Activated T-helper 1 cell treated with Interleukin-2 at 50 U/mL for 16 hours (primary cell): ENCODE measurements around the gene KIF3B.
"Not testable (repeated sequence)": the region's sequence is repeated elsewhere in the genome, so short reads cannot be mapped to it uniquely, and the experiment has no call there.

Source experiments
- DNase-seq: peaks from one replicate; pipeline ENCODE4 v3.0.0-alpha.2; 2020; ENCODE audit warnings: low read depth

KIF3B gene

GRCh38 chr20:32248043-32248442 lies 29.4 kb upstream of the KIF3B start:
- DNase-seq: no peak

GRCh38 chr20:32249030-32249738 lies 28.3 kb upstream of the KIF3B start:
- no peak for DNase-seq

GRCh38 chr20:32251470-32251869 lies 26.0 kb upstream of the KIF3B start:
- no peak for DNase-seq

GRCh38 chr20:32252189-32252588 lies 25.3 kb upstream of the KIF3B start:
- no peak for DNase-seq

GRCh38 chr20:32260973-32261372 lies 16.5 kb upstream of the KIF3B start:
- DNase-seq: not testable (repeated sequence)

GRCh38 chr20:32261644-32262043 lies 15.8 kb upstream of the KIF3B start:
- no peak for DNase-seq

GRCh38 chr20:32263398-32263954 lies 14.0 kb upstream of the KIF3B start:
- DNase-seq: no peak

- DNase-seq: no peak
Measured at GRCh38 chr20:32271620-32272019, 5.8 kb upstream of the KIF3B start.

- no peak for DNase-seq
Measured at GRCh38 chr20:32274359-32274758, 3.1 kb upstream of the KIF3B start.

- DNase-seq: not testable (repeated sequence)
Measured at GRCh38 chr20:32275163-32275562, 2.3 kb upstream of the KIF3B start.

GRCh38 chr20:32278199-32278643 lies 770 bp downstream of the KIF3B start:
- DNase-seq: no peak

GRCh38 chr20:32281711-32282110 lies 4.3 kb downstream of the KIF3B start:
- no peak for DNase-seq

GRCh38 chr20:32282461-32282860 lies 5.0 kb downstream of the KIF3B start:
- DNase-seq: no peak

- DNase-seq: no peak
Measured at GRCh38 chr20:32285082-32285620, 7.7 kb downstream of the KIF3B start.

GRCh38 chr20:32285621-32286371 lies 8.3 kb downstream of the KIF3B start:
- DNase-seq: no peak

GRCh38 chr20:32287231-32287638 lies 9.8 kb downstream of the KIF3B start:
- no peak for DNase-seq

- no peak for DNase-seq
Measured at GRCh38 chr20:32288225-32288849, 10.9 kb downstream of the KIF3B start.

GRCh38 chr20:32289299-32289660 lies 11.8 kb downstream of the KIF3B start:
- DNase-seq: not testable (repeated sequence)

GRCh38 chr20:32289661-32290431 lies 12.4 kb downstream of the KIF3B start:
- no peak for DNase-seq

GRCh38 chr20:32291166-32291565 lies 13.7 kb downstream of the KIF3B start:
- no peak for DNase-seq

GRCh38 chr20:32292548-32292947 lies 15.1 kb downstream of the KIF3B start:
- no peak for DNase-seq

- DNase-seq: no peak
Measured at GRCh38 chr20:32294071-32294470, 16.6 kb downstream of the KIF3B start.
